GM18519 (cell line): ENCODE results near the gene MDH1B.
"Not testable (repeated sequence)": the region's sequence is repeated elsewhere in the genome, so short reads cannot be mapped to it uniquely, and the experiment has no call there.

Experiments used
- ATAC-seq: cut with Tn5 transposase; IDR thresholded peaks from one replicate; pipeline ENCODE4 v1.9.1; 2021; ENCODE audit warnings: mild to moderate bottlenecking, moderate library complexity; ENCODE audit not compliant: unreplicated experiment, low FRiP score

Gene MDH1B

GRCh38 chr2:206765242-206766056 is at the start of gene MDH1B, which contains the start of gene FASTKD2:
Gene MDH1B (minus strand): TSS chr2:206765328. CDS start chr2:206765271, 57 bp downstream.
Gene FASTKD2 (plus strand): TSS chr2:206765606. CDS start chr2:206766694, 1,088 bp downstream.
- peak; percentile 83 for ATAC-seq

- no peak for ATAC-seq
Measured at GRCh38 chr2:206814498-206814897, 49.4 kb upstream of the MDH1B start.

DNA sequence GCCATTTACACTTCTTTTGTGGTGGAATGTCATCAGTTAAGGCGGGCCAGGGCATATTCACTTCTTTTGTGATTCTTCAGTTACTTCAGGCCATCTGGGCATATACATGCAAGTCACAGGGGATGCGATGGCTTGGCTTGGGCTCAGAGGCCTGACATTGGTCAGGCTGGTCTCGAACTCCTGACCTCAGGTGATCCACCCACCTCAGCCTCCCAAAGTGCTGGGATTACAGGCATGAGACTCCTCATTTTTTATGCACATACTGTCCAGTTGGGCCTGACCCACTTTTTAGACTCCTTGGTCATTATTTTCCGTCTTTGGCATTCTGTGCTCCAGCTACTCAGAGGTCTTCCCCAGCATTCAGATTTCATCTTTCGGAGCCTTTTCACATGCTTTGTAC is 47.3 kb upstream of the MDH1B start:
- ATAC-seq: not testable (repeated sequence)

GRCh38 chr2:206807624-206808023 is 42.5 kb upstream of the MDH1B start:
- not testable (repeated sequence) for ATAC-seq

DNA sequence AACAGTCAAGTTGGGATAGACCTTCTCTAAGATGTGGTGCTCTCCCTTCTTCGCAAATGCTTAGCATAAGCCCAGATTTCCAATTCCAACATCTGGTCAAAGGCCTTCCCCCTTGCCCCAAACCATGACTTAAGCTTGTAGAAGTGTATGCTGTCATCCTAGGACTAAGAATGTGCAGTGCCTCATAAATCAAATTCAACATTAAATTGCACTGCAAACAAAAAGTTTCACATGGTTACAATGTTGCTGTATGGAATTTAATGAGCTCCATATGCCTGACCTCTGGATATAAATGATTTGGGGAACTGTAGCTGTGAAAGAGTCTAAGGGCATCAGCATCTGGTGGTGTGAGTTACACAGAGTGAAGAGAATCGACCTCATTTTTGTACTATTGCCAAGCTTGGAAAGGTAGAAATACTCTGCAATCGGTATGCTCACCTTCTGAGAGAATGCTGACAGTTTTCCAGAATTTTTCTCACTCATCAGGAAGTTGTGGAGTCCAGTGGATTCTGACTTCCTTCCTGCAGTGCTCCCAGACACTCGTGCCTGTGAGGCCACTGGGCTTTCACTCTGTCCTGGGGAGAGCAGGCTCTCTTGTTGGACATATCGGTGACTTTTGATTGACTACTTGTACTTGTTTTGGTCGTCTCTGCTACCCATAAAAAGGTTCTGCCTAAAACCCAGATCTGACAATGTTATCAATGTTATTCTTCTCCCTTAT is 40.9 kb upstream of the MDH1B start:
- no peak for ATAC-seq

- ATAC-seq: no peak
Measured at GRCh38 chr2:206804326-206804725, 39.2 kb upstream of the MDH1B start.

DNA sequence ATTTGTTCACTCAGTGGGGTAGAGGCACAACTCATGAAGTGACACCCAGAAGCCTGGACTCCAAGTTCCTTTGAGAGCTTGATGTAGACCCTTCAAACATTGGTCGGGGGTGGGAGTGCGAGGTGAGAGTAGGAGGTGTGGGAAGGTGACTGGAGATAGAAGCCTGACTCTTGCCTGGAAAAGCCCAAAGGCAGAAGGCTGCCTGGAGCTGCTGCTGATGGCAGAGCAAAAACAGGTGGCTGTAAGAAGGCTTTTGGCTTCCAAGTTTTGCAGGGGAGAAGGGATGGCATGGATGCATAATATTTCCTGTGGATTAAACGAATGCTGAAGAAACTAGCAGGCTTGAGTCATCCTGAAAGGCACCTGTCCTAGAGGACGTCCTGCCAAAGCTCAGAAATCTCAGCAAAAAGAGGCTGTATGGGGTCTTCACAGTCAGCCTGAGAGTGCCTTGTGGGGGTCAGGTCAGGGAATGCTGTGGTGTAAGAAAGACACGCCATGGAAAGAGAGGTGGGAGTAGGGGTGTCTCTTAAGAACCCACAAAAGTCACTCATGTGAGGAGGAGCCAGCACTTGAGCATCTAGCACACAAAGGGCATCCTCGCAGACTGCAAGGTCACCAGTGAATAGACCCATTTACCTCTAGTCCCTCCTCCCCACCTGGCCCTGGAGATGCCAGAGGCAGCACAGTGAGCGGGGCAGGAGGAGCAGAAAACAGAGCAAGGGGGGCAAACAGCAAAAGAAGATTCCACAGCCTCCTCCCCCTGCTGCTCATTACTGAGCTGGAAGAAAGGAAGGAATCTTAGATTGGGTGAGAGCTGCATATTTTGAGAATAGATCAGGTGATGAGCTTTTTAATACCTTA is 37.8 kb upstream of the MDH1B start:
- ATAC-seq: no peak

- ATAC-seq: no peak
Measured at GRCh38 chr2:206801418-206802189, 36.5 kb upstream of the MDH1B start.

- ATAC-seq: no peak
Measured at GRCh38 chr2:206800506-206801417, 35.6 kb upstream of the MDH1B start.

GRCh38 chr2:206799083-206799482 is 34.0 kb upstream of the MDH1B start:
- ATAC-seq: no peak

- no peak for ATAC-seq
Measured at GRCh38 chr2:206798000-206798399, 32.9 kb upstream of the MDH1B start.

GRCh38 chr2:206797376-206797775 is 32.2 kb upstream of the MDH1B start:
- no peak for ATAC-seq

DNA sequence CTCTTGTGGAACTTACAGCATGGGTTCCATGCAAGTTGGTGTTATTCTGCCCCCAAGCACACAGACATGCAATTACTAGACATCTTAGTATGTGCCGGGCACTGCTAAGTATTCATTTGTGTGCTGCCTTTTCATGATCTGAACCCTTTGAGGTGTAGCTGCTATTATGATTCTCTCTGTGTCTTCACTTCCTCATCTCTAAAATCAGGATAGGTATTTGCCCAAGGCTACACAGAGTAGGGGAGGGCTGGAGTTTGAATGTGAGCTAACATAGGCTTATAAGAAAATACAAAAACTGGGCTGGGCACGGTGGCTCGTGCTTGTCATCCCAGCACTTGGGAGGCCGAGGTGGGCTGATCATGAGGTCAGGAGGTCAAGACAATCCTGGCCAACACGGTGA is 27.5 kb upstream of the MDH1B start:
- no peak for ATAC-seq

GRCh38 chr2:206790311-206790935 is 25.3 kb upstream of the MDH1B start:
- ATAC-seq: no peak

- no peak for ATAC-seq
Measured at GRCh38 chr2:206784559-206785353, 19.6 kb upstream of the MDH1B start.

- ATAC-seq: no peak
Measured at GRCh38 chr2:206783718-206784117, 18.6 kb upstream of the MDH1B start.

DNA sequence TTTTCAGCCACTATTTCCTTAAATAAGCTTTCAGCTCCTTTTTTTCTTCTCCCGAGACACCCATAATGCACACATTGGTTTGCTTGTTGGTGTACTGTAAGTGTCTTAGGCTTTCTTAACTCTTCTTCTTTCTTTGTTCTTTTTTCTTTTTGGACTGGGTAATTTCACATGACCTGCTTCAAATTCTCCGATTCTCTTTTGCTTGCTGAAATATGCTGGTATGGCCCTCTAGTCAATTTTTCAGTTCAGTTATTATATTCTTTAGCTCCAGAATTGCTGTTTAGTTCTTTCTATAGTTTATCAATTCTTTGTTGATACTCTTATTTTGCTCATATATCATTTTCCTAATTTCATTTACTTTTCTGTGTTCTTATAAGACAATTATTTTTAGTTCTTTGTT is 15.5 kb upstream of the MDH1B start:
- no peak for ATAC-seq

- no peak for ATAC-seq
Measured at GRCh38 chr2:206776432-206776831, 11.3 kb upstream of the MDH1B start.
